ENCODE data around the gene MMP19. TPM values are rescaled to one million over a fixed set of nuclear protein-coding genes. Genes with fewer than 3 reads are reported as not detected.
"Not testable (repeated sequence)": the region's sequence is repeated elsewhere in the genome, so short reads cannot be mapped to it uniquely, and the experiment has no call there.

MMP19 gene, protein sequence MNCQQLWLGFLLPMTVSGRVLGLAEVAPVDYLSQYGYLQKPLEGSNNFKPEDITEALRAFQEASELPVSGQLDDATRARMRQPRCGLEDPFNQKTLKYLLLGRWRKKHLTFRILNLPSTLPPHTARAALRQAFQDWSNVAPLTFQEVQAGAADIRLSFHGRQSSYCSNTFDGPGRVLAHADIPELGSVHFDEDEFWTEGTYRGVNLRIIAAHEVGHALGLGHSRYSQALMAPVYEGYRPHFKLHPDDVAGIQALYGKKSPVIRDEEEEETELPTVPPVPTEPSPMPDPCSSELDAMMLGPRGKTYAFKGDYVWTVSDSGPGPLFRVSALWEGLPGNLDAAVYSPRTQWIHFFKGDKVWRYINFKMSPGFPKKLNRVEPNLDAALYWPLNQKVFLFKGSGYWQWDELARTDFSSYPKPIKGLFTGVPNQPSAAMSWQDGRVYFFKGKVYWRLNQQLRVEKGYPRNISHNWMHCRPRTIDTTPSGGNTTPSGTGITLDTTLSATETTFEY
- total RNA-seq (2014; rRNA removed; shearing (Covaris generic)) = 6.9 and 8.4 TPM in 2 replicates

DNA sequence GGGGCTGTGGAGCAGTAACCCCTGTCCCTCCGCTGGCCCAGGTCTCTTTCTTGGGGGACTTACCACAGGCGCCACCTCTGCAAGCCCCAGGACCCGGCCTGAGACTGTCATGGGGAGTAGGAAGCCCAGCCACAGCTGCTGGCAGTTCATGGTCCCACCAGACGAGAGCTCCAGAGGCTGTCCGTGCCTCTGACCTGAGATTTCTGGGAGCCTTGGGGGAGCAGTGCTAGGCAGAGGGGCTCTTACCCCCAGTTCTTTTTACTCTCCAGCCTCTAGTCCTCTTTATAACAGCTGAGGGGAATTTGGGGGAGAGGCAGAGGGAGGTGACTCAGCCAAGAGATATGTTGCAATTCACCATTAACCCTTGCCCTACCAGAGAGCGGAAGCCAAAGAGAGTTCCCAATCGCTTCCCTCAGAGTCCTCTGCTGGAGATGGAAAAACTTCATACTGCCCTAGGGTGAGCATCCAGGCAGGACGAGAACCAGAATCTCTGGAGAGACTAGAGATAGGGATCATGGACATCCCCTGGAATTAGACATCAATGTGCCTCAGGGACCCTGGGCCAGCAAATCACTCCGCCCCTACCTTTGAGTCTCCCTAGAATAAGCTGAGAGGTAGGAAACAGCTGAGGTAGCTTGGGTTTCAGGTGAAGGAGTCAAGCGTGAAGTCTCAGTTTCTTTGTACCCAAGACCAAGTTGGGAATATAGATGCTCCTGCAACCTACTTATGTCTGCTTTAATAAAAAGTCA, at the start of gene MMP19:
TSS of gene MMP19 (minus strand) at position 256 of the 749 bp plus-strand sequence. CDS start at position 150, 106 bp downstream.
- peak; percentile 85 for DNase-seq (ENCODE audit: low read depth)

DNA sequence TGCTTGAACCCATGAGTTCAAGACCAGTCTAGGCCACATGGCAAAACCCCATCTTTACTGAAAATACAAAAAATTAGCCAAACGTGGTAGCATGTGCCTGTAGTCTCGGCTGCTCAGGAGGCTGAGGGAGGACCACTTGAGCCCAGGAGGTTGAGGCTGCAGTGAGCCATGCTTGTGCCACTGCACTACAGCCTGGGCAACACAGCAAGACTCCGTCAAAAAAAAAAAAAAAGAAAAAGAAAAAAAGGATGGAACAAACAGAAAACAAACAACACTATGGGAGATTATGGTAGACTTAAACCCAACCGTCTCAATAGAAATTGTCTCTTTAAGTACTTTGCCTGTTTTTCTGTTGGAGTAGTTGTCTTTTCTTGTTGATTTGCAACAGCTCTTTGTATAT, 48.6 kb upstream of the MMP19 start:
- DNase-seq (ENCODE audit: low read depth) = no peak

DNA sequence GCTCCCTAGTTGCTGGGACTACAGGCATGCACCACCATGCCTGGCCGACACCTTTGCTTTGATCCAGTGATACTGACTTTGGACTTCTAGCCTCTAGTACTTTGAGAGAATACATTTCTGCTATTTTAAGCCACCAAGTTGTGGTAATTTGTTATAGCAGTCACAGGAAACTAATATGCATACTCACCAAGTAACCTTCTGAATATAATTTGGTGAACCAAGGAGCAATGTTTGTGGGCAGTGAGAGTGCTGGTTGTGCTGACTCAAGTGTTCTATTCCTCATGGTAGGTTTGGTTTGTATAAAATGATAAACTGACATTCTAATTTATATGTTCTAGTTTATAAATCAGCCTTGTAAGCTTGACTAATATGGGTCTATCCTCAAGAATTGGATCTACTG, 42.4 kb upstream of the MMP19 start:
- no peak for DNase-seq (ENCODE audit: low read depth)

DNA sequence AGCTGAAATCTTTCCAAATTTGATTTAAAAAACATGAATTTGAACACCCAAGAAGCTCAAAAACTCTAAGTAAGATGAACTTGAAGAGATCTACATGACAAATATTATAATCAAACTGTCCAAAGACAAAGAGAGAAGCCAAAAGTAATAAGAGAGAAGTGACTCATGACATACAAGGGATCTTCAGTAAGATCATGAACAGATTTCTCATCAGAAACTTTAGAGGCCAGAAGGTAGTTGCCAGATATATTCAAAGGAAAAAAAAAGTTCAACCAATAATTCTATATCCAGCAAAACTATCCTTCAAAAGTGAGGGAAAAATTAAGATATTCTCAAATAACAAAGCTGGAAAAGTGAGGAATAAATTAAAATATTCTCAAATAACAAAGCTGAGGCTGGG, 35.1 kb upstream of the MMP19 start:
- no peak for DNase-seq (ENCODE audit: low read depth)

DNA sequence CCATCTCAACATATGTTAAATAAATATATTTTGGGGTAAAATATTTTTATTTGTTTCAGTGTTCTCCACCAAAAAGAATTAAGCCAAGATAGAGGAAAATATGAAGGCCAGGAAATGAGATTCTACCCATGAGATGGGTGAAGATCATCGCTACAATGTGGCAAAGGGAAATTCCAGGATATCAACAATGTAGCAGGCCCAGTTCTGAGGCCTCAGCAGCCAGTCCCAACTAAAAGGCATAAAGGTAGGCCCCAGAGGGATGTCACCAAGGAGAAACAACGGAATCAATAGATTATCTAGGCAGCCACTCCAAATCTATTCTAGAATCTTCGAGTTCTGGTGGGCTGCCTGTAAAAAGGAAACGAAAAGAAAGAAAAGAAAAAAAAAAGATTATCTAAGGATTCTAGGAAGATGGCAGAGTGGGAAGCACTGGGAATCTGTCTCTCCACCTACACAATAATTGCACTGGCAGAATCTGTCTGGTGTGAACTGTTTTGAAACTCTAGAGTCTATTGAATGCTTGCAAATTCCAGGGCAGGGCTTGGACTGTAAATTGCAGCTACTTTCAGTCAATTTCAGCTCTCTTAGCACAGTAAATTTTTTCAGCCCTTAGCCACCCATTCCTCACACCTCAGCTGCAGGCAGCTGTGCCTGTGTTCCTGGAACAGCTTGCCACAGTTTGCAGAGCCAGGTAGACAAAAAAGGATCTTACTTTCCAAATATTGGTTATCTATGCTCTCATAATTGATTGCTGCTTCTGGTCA, 33.1 kb upstream of the MMP19 start:
- DNase-seq (ENCODE audit: low read depth) = no peak

DNA sequence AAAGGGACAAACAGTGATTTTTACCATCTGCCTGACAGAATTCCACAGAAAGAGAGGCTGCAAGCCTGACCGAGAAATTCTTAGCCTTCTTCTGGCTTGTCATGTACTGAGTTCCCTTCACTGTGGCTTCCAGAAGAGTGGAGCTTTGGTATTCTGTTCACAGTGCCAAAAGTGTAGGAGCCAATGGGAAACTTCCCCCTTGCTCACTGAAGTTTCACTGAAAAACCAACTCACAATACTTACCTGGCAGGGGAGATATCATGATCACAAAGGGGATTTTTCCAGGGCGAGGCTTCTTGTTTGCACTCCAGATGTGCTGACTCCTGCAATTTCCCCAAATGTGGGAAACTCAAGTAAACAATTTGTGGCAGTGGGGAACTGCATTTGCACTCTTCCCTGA, 31.7 kb upstream of the MMP19 start:
- DNase-seq (ENCODE audit: low read depth) = no peak

DNA sequence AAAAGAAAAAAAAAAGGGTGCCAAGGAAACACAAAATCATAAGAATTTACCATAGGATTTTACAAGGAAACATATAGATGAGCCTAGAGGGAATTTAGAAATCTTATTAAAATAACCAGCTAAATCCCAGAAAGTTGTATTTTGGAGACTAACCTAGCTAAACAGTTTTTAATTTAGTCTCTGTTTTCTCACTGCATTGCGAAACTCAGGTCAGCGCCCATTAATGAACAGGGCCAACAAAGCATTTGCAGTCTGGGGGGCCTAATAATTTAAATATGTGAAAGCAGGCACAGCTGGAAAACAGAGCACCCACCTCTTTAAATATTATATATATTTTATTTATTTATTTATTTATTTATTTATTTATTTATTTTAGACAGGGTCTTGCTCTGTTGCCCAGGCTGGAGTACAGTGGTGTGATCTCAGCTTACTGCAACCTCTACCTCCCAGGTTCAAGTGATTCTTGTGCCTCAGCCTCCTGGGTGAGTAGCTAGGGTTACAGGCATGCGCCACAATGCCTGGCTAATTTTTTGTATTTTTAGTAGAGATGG, 23.8 kb upstream of the MMP19 start:
- DNase-seq (ENCODE audit: low read depth) = not testable (repeated sequence)

DNA sequence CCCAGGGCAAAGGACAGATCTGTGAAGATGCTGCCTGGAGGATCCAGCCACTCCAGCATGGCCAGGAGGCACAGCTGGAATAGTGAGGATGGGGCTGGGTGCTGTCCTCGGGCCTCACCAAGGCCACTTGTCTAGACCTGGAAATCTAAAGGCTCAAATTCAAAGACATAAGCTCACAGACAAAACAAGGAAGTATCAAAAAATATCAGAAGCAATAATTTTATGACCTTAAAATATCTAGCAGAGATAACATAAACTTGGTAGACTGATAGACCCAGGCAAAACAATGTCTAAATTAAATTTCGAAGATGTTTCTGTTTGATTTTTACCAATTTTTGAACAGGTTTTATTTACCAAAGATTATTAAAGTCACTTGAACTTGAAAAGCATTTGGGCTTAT, 22.6 kb upstream of the MMP19 start:
- no peak for DNase-seq (ENCODE audit: low read depth)

DNA sequence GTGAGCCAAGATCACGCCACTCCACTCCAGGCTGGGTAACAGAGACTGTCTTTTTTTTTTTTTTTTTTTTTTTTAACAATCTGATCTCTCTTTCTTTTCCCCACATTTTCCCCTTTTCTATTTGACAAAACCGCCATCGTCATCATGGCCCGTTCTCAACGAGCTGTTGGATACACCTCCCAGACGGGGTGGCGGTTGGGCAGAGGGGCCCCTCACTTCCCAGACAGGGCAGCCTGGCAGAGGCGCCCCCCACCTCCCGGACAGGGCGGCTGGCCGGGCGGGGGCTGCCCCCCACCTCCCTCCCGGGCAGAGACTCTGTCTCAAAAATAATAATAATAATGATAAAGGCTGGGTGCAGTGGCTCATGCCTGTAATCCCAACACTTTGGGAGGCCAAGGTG, 20.2 kb upstream of the MMP19 start:
- not testable (repeated sequence) for DNase-seq (ENCODE audit: low read depth)

DNA sequence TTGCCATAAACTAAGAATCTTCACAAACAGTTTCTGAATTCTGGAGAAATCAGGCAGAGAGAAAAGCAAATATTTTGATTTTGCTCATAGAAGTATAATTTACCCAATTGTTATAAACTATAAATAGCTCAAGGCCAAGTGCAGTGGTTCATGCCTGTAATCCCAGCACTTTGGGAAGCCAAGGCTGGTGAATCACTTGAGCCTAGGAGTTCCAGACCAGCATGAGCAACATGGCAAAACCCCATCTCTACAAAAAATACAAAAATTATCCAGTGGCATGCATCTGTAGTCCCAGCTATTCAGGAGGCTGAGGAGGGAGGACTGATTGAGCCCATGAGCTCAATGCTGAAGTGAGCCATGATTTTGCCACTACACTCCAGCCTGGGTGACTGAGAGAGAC, 19.6 kb upstream of the MMP19 start:
- DNase-seq (ENCODE audit: low read depth) = no peak

DNA sequence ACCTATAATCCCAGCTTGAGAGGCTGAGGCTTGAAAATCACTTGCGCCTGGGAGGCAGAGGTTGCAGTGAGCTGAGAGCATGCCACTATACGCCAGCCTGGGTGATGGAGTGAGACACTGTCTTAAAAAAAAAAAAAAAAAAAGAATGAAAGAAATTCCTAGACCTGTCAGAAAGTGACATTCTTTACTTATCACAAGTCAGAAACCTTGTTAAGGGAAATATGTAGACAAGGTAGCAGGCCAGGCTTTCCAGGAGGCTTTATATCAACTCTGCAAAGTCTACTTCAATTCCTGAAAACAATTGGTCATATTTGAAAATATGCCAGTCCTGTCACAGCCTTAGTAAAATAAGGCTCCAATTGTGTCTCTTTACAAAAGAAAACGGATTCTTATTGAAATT, 19.1 kb upstream of the MMP19 start:
- no peak for DNase-seq (ENCODE audit: low read depth)

DNA sequence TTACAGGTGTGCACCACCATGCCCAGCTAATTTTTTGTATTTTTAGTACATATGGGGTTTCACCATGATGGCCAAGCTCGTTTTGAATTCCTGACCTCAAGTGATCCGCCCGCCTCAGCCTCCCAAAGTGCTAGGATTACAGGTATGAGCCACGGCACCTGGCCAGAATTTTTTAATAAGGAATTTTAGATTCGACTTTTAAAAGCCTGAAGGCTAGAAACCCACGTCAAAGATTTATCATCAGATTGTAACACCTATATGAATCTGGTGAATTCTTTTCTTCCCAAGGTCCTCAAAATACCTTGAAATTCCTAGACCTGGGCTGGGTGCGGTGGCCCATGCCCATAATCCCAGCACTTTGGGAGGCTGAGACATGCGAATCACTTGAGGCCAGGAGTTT, 18.7 kb upstream of the MMP19 start:
- no peak for DNase-seq (ENCODE audit: low read depth)

DNA sequence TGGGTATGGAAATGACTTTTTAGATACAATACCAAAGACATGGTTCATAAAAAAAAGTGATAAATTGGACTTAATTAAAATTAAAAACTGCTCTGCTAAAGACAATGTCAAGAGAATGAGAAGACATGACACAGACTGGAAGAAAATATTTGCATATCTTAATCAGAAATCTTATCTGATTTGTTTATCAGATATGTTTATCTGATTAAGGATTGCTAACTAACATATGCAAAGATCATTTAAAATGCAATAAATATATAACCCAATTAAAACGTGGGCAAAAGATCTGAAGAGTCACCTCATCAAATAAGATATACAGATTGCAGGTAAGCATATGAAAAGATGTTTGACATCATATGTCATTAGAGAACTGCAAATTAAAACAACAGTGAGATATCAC, 10.0 kb upstream of the MMP19 start:
- DNase-seq (ENCODE audit: low read depth) = no peak

DNA sequence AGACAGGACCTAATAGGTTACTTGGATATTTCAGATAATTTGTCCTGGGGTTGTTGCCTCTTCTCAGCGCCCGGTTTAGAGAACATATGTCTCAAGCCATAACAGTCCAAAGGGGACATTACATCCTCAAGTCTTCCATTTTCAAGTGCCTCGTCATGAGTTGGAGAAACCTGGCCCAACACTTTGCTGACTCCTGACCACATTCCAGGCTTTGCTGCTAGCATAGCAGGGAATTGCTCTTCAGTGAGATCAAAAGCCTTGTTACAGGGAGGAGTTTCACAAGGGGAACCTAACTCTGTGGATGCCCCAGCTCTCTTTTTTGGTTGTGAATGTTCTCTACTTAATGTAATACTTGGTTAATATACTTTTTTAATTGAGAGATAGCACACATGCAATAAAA, 8.2 kb upstream of the MMP19 start:
- no peak for DNase-seq (ENCODE audit: low read depth)

DNA sequence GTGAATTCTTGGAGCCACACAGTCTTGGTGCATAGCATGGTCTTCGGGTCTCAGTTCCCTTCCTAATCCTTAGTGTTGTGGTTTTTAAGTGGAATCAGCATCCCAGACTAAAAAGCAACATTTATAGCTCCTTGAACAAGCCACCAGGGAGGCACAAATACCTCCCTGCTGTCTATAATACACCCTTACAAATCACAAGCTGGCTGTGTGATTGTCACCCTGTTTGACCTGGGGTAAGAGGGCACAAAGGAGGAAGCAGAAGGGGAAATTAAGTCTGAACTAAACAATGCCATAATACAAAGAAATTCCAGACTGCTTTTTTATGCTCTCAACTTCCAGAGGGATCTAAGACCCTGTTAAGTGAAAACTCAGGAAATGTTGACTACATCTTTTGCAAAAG, 7.7 kb upstream of the MMP19 start:
- DNase-seq (ENCODE audit: low read depth) = no peak

DNA sequence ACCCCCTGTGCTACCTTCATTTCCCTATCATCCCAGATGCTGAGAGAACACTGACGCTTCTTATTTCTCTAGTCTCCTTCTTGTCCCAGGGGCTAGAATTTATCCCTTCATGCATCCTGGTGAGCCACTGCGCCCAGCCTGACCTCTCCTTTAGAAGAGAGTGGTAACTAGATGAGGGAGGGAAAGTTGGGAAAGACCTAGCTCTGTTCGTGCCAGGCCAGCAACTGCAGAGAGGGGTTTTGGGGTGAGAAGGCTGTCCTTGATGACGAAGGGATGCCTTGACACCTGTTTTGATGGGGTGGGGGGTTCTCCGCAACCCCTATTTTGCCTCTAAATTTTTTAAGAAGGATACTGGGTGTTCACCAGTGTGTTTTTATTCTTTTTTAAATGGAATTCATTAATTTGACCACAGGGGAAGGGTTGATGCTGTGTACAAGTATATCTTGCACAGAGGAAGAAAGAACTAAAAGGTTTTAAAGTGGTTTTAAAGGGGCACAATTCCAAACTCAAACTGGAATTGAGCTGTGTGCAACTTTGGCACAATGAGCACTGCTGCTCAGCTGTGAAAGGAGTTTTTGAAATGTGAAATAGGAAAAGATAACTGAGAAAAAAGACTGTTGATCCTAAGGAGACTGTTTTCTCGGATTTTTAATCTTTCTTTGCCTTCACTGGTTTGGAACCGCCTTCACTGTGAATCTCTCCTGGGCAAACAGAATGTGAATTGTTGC, 7.0 kb upstream of the MMP19 start:
- DNase-seq (ENCODE audit: low read depth) = no peak

DNA sequence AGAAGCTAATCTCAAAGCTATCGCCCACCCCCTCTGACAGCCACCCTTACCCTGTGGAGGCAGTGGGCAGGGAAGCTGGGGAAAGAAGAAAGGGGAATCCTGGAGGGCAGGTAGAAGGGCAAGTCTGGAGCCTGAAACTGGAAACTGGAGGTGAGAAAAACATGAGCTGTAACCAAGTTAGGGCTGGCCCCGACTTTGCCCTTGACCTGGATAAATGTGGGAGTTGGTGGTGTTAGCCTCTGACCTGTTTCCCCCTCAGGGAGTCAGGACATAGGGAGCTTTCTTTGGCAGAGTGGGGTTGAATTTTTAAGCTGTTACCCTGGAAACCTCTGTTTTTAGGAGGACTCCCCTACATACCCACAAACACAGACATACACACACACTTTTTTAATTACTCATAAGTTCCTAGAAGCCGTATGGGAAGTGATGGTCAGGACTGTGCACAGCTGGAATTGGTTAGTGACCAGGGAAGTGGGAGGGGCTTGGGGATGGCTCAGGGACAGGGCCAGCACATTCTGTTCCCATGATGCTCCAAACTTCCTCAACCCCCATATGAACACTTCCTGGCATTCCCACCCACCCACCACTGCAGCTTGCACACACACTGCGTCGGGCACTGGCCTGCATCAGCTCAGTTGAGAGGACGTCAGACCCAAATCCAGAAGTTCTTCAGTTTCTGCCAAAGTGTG, 5.0 kb upstream of the MMP19 start:
- DNase-seq (ENCODE audit: low read depth) = peak; percentile 97

DNA sequence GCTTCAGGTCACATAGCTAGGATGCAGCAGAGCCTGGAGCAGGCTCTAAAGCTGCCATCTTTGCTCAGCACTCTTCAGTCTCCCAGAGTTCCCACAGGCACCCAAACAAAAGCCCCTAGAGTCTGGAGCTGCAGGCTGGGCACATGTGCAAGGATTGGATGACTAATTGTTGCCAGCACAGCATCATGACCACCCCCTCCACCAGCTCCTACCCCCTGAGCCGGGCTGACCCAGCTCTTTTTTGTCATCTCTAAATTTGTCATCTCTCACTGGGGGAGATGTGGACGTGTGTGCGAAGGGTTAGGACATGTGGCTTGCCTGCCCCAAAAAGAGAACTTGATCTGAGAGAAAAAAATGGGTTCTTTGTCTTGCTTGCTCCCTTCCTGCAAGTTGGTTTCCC, 4.3 kb upstream of the MMP19 start:
- DNase-seq (ENCODE audit: low read depth) = peak; percentile 80

DNA sequence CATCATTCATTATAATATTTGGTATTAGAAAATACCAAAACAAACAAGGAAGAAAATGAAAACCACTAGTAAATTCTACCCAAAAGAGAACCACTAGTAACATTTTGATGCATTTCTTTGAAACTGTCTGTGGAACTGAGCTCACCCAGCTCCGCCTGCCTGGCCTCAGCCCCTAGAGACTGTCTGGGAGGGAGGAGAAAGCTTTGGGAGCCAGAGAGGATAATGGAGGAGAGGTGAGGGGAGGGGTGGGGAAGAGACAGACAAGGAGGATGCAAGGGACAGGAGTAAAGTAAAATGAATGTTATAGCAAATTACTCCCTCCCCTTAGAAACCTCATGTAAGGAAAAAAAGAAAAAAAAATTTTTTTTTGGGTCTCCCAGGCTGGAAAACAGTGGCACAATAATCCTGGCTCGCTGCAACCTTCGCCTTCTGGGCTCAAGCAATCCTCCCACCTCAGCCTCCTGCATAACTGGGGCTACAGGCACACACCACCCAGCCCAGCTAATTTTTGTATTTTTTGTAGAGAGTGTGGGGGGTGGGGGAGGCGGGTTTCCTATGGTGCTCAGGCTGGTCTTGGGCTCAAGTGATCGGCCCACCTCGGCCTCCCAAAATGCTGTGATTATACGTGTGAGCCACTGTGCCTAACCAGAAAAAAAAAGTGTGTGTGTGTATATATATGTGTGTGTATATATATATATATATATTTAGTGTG, 3.2 kb upstream of the MMP19 start:
- DNase-seq (ENCODE audit: low read depth) = no peak

DNA sequence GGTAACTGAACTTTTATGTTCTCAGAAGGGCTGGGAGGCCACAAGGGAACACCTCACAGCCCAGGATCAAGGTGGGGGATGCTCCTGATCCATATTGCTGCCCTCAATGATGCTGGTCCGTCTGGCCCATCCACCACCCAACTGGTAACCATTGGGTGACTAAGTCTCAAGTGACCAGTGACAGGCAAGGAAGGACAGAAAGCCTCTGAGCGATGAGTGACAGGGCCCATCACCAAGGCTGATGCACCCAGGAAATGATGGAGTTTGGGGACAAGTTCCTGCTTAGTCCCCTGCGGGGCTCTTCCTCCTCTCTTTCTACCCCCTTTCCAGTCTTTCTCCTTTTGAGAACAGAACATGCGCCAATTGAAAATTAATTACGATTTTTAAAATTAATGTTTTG, 2.6 kb upstream of the MMP19 start:
- DNase-seq (ENCODE audit: low read depth) = no peak

Measured in Daoy (cell line).